B cell (primary cell): ENCODE measurements around the gene PES1. TPM values are rescaled to one million over a fixed set of nuclear protein-coding genes. Genes with fewer than 3 reads are reported as not detected.

ENCODE experiments used
- ATAC-seq: fragments of 200-7000 bp; cut with Tn5 transposase; one replicate; pipeline ENCODE4 v1.10.0; 2021; ENCODE audit warnings: low read depth, mild to moderate bottlenecking, moderate number of reproducible peaks, moderate library complexity
- CTCF ChIA-PET: fragments of 350-600 bp; sonication (Branson Sonifier 250); formaldehyde crosslinking; loops from one replicate; lab custom pipeline; 2021; ENCODE audit warnings: antibody characterized with exemption, inconsistent platforms; lab: Charles Lee
- POLR2A ChIA-PET: fragments of 350-600 bp; sonication (Branson Sonifier 250); formaldehyde crosslinking; loops from one replicate; lab custom pipeline; 2021; ENCODE audit warnings: antibody characterized with exemption; lab: Charles Lee
- DNase-seq: peaks from one replicate; pipeline ENCODE4 v3.0.0; 2013
- H2AFZ ChIP-seq: 2 replicates; pipeline ENCODE4 v1.6.1; 2012; ENCODE audit warnings: mild to moderate bottlenecking, low read depth, low read length; ENCODE audit not compliant: insufficient read depth, poor library complexity, severe bottlenecking
- H3K27ac ChIP-seq, 2 donors: 1 replicate in 1 of 2; 2 replicates in 1 of 2; pipeline ENCODE4 v1.5.1; 2012 to 2013; ENCODE audit warnings: low read length in 2 of 2, mild to moderate bottlenecking in 2 of 2, moderate library complexity in 1 of 2
- H3K27me3 ChIP-seq, 4 experiments: fragments of 200-600 bp in 1 of 4; sonication (generic) in 1 of 4; replicated peaks in 1 of 4; 1 replicate in 2 of 4; 2 replicates in 2 of 4; pipeline versions ENCODE4 v1.6.1 to v1.7.0; 2013 to 2016; ENCODE audit warnings: low read length in 3 of 4, mild to moderate bottlenecking in 2 of 4, mixed read lengths in 1 of 4, moderate library complexity in 1 of 4; ENCODE audit not compliant: insufficient read depth in 4 of 4, control insufficient read depth in 3 of 4; ENCODE audit errors: control extremely low read depth in 1 of 4
- H3K36me3 ChIP-seq, 2 experiments: replicated peaks in 1 of 2; 1 replicate in 1 of 2; 2 replicates in 1 of 2; pipeline versions ENCODE4 v1.6.1 to v1.7.1; 2013; ENCODE audit warnings: low read length in 1 of 2; ENCODE audit not compliant: insufficient read depth in 2 of 2, control insufficient read depth in 1 of 2; ENCODE audit errors: control extremely low read depth in 1 of 2, extremely low read depth in 1 of 2
- H3K4me1 ChIP-seq, 2 donors: fragments of 200-600 bp in 1 of 2; sonication (generic) in 1 of 2; 1 replicate in 1 of 2; 2 replicates in 1 of 2; pipeline versions ENCODE4 v1.5.1 to v1.6.1; 2013 to 2017; ENCODE audit warnings: low read length in 2 of 2; ENCODE audit not compliant: control insufficient read depth in 2 of 2, insufficient read depth in 2 of 2
- H3K4me2 ChIP-seq: replicated peaks from 2 replicates; pipeline ENCODE3; 2012; ENCODE audit warnings: mild to moderate bottlenecking, low read depth, low read length; ENCODE audit not compliant: poor library complexity, severe bottlenecking
- H3K4me3 ChIP-seq, 5 experiments: fragments of 200-600 bp in 1 of 5; sonication (generic) in 1 of 5; 1 replicate in 3 of 5; 2 replicates in 2 of 5; pipeline versions ENCODE4 v1.5.1 to v1.7.0; 2011 to 2016; ENCODE audit warnings: low read length in 4 of 5, mild to moderate bottlenecking in 4 of 5, low read depth in 2 of 5, control low read depth in 1 of 5, moderate library complexity in 1 of 5; ENCODE audit not compliant: insufficient read depth in 1 of 5; ENCODE audit errors: control extremely low read depth in 1 of 5, extremely low read depth in 1 of 5
- H3K79me2 ChIP-seq: fragments of 200-600 bp; sonication (generic); one replicate; pipeline ENCODE4 v1.6.0; 2016; ENCODE audit warnings: low read length; ENCODE audit not compliant: control insufficient read depth, insufficient read depth
- H3K9ac ChIP-seq: fragments of 200-600 bp; sonication (generic); 2 replicates; pipeline ENCODE4 v1.6.1; 2017; ENCODE audit warnings: mild to moderate bottlenecking, low read length, moderate library complexity
- H3K9me3 ChIP-seq, 3 donors: one replicate each; pipeline versions ENCODE4 v1.6.1 to v1.7.1; 2013; ENCODE audit warnings: low read length in 2 of 3; ENCODE audit not compliant: control insufficient read depth in 2 of 3, insufficient read depth in 1 of 3; ENCODE audit errors: control extremely low read depth in 1 of 3
- H4K20me1 ChIP-seq: 2 replicates; pipeline ENCODE4 v1.6.0; 2012; ENCODE audit warnings: mild to moderate bottlenecking, low read length; ENCODE audit not compliant: insufficient read depth, control insufficient read depth, poor library complexity, severe bottlenecking
- H3K27ac Mint-ChIP-seq: one replicate; pipeline ENCODE4 v1.8.0; 2021; ENCODE audit warnings: mixed read lengths
- H3K27me3 Mint-ChIP-seq: one replicate; pipeline ENCODE4 v1.8.0; 2021; ENCODE audit warnings: mixed read lengths
- H3K4me1 Mint-ChIP-seq: one replicate; pipeline ENCODE4 v1.8.0; 2021; ENCODE audit warnings: mixed read lengths
- H3K4me3 Mint-ChIP-seq: one replicate; pipeline ENCODE4 v1.8.0; 2021; ENCODE audit warnings: mixed read lengths
- H3K9me3 Mint-ChIP-seq: one replicate; pipeline ENCODE4 v1.8.0; 2022; ENCODE audit warnings: mixed read lengths; ENCODE audit not compliant: insufficient read depth
- EZH2 ChIP-seq: IDR thresholded peaks from 2 replicates; pipeline ENCODE4 v1.6.1; 2012; ENCODE audit warnings: borderline replicate concordance, low read depth, mild to moderate bottlenecking, moderate library complexity, low read length; ENCODE audit not compliant: insufficient read depth, poor library complexity, severe bottlenecking
- WGBS: methylation state at CpG from one replicate; pipeline ENCODE4 v1.1.5; 2013; ENCODE audit warnings: missing lambda C conversion rate; ENCODE audit not compliant: insufficient coverage; 5-methylcytosine and 5-hydroxymethylcytosine counted together
- intact Hi-C: fragments of 100-400 bp; cut with micrococcal nuclease; formaldehyde crosslinking; loops from one replicate; pipeline ENCODE4 v1.10.0; 2022
- polyA plus RNA-seq: library from polyadenylated mRNA; depleted of rRNA; stranded (reverse); fragments of >200 nt; gene quantifications from 2 replicates; pipeline ENCODE4 v1.2.3, GENCODE V29; 2012
- total RNA-seq, 2 donors: library from RNA; stranded (reverse); fragments of 120-200 nt in 1 of 2; gene quantifications; 1 replicate in 1 of 2; 2 replicates in 1 of 2; pipeline versions ENCODE4 v1.2.3 to v1.2.4, GENCODE V29; 2013 to 2022
- TF ChIP-seq, protein P1 (sequence below): fragments of 200-600 bp; IDR thresholded peaks from one replicate; pipeline ENCODE4 v1.8.0; 2022; ENCODE audit warnings: antibody characterized with exemption, mild to moderate bottlenecking

Gene PES1
- total and polyA plus RNA-seq, 2 donors (not counting 1 experiment from before 2014, with no cell fraction given): 38.1 to 75.2 TPM

GRCh38 chr22:30598986-30599385 is 7.3 kb upstream of the PES1 start:
- H3K27ac ChIP-seq: no peak overlapping the region
- no peaks in the 10 kb centered on the region for H3K4me1 Mint-ChIP-seq
- no peaks in the 10 kb centered on the region for H3K4me1 ChIP-seq
- peaks cover 0 to 2% (median under 1%) of the 10 kb centered on the region in 4 experiments for H3K27me3 ChIP-seq
- POLR2A ChIA-PET: no interaction called here
- CTCF ChIA-PET: interaction anchor here (0.6 kb wide), 1 partner anchor 892 kb away, joined by 3 read pairs; no protein-coding TSS in a partner anchor
- TF ChIP-seq EZH2: no peak
- TF ChIP-seq, protein P1, sequence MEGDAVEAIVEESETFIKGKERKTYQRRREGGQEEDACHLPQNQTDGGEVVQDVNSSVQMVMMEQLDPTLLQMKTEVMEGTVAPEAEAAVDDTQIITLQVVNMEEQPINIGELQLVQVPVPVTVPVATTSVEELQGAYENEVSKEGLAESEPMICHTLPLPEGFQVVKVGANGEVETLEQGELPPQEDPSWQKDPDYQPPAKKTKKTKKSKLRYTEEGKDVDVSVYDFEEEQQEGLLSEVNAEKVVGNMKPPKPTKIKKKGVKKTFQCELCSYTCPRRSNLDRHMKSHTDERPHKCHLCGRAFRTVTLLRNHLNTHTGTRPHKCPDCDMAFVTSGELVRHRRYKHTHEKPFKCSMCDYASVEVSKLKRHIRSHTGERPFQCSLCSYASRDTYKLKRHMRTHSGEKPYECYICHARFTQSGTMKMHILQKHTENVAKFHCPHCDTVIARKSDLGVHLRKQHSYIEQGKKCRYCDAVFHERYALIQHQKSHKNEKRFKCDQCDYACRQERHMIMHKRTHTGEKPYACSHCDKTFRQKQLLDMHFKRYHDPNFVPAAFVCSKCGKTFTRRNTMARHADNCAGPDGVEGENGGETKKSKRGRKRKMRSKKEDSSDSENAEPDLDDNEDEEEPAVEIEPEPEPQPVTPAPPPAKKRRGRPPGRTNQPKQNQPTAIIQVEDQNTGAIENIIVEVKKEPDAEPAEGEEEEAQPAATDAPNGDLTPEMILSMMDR: no peak
- no peaks in the 10 kb centered on the region for H3K36me3 ChIP-seq
- H3K27ac Mint-ChIP-seq: no peak overlapping the region
- no peak overlapping the region for H3K4me3 ChIP-seq
- WGBS: 100% methylated on average over 2 of the region's 3 CpGs
- no peaks in the 10 kb centered on the region for H3K79me2 ChIP-seq
- DNase-seq (no peak), ATAC-seq (no peak)
- H2AFZ ChIP-seq: no peak overlapping the region
- no peak overlapping the region for H3K4me2 ChIP-seq
- H3K27me3 Mint-ChIP-seq: peaks cover 5% of the 10 kb centered on the region
- no peaks in the 10 kb centered on the region for H3K9me3 ChIP-seq
- no peaks in the 10 kb centered on the region for H4K20me1 ChIP-seq
- no peak overlapping the region for H3K4me3 Mint-ChIP-seq
- H3K9me3 Mint-ChIP-seq: no peaks in the 10 kb centered on the region
- intact Hi-C loops: loop anchor here (10.0 kb wide), 1 partner anchor 204 kb away; the partner anchor contains the start of gene SEC14L2
- no peak overlapping the region for H3K9ac ChIP-seq

DNA sequence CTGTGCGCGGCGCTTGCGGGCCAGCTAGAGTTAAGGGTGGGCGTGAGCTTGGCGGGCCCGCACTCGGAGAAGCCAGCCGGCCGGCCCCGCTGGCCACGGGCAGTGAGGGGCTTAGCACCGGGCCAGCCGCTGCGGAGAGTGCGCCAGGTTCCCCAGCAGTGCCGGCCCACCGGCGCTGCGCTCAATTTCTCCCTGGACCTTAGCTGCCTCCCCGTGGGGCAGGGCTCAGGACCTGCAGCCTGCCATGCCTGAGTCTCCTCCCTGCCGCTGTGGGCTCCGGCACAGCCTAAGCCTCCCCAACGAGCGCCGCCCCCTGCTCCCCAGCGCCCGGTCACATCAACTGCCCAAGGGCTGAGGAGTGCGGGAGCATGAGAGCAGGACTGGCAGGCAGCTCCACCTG is 5.2 kb upstream of the PES1 start:
- Histone ChIP-seq H4K20me1 (no peaks in the 10 kb centered on the region), H3K27me3 (peaks cover 0 to 2% (median under 1%) of the 10 kb centered on the region in 4 experiments), H3K9ac (no peak overlapping the region), H3K36me3 (no peaks in the 10 kb centered on the region), H3K79me2 (peaks cover 1% of the 10 kb centered on the region), H3K9me3 (no peaks in the 10 kb centered on the region), H3K4me3 (no peak overlapping the region), H3K27ac (no peak overlapping the region), H2AFZ (no peak overlapping the region), H3K4me1 (peaks cover 3 to 5% of the 10 kb centered on the region in 2 donors), H3K4me2 (no peak overlapping the region)
- ChIA-PET CTCF (no interaction called here), POLR2A (no interaction called here)
- Mint-ChIP-seq H3K27me3 (peaks cover 3% of the 10 kb centered on the region), H3K9me3 (no peaks in the 10 kb centered on the region), H3K27ac (no peak overlapping the region), H3K4me1 (no peaks in the 10 kb centered on the region), H3K4me3 (no peak overlapping the region)
- DNase-seq (no peak), ATAC-seq (no peak)
- intact Hi-C loops: loop anchor here (10.0 kb wide), 1 partner anchor 202 kb away; the partner anchor contains the start of gene SEC14L2
- WGBS: 94% methylated on average over 29 of the region's 29 CpGs
- TF ChIP-seq EZH2: no peak
- TF ChIP-seq, protein P1: no peak
